IMR-90 (cell line): ENCODE results near the gene CD93. TPM values are rescaled to one million over a fixed set of nuclear protein-coding genes. Genes with fewer than 3 reads are reported as not detected.

ENCODE experiments used
- ATAC-seq: fragments of 200-7000 bp; cut with Tn5 transposase; 2 replicates; pipeline ENCODE4 v1.9.1; 2020; ENCODE audit warnings: low read depth, mild to moderate bottlenecking, moderate library complexity
- BruUV-seq: library from RNA; stranded (reverse); fragments of 400-500 nt; replicated peaks from 2 replicates; lab custom pipeline; 2021; lab: Mats Ljungman, UMichigan
- CTCF ChIA-PET: fragments of 300-600 bp; formaldehyde crosslinking; extraction: SDS; loops from one replicate; lab custom pipeline; 2021; ENCODE audit warnings: antibody characterized with exemption; lab: Yijun Ruan, JAX
- POLR2A ChIA-PET: fragments of 300-600 bp; sonication (Branson Sonifier 250); formaldehyde crosslinking; loops from one replicate; lab custom pipeline; 2022; ENCODE audit warnings: antibody characterized with exemption; ENCODE audit not compliant: unreplicated experiment; lab: Charles Lee
- DNase-seq: peaks from one replicate; pipeline ENCODE4 v3.0.0; 2013
- H2AFZ ChIP-seq: replicated peaks from 2 replicates; pipeline ENCODE3; 2013; ENCODE audit warnings: low read length, mild to moderate bottlenecking; ENCODE audit not compliant: poor library complexity
- H2AK5ac ChIP-seq: 2 replicates; pipeline ENCODE4 v1.6.1; 2013; ENCODE audit warnings: low read depth, low read length, inconsistent platforms
- H2AK9ac ChIP-seq: replicated peaks from 2 replicates; pipeline ENCODE3; 2013; ENCODE audit warnings: mild to moderate bottlenecking, low read depth, low read length, moderate library complexity; ENCODE audit not compliant: poor library complexity
- H2BK120ac ChIP-seq: 2 replicates; pipeline ENCODE4 v1.6.1; 2013; ENCODE audit warnings: low read depth, low read length, inconsistent platforms
- H2BK15ac ChIP-seq: 3 replicates; pipeline ENCODE4 v1.6.1; 2013; ENCODE audit warnings: low read depth, low read length, inconsistent platforms
- H2BK20ac ChIP-seq: 2 replicates; pipeline ENCODE4 v1.6.1; 2013; ENCODE audit warnings: low read depth, mild to moderate bottlenecking, inconsistent platforms, low read length, moderate library complexity
- H2BK5ac ChIP-seq: 2 replicates; pipeline ENCODE4 v1.6.1; 2013; ENCODE audit warnings: mild to moderate bottlenecking, low read depth, low read length, inconsistent platforms; ENCODE audit not compliant: poor library complexity, severe bottlenecking
- H3K14ac ChIP-seq: replicated peaks from 2 replicates; pipeline ENCODE4 v1.6.1; 2013; ENCODE audit warnings: low read depth, low read length, inconsistent platforms
- H3K18ac ChIP-seq: 2 replicates; pipeline ENCODE4 v1.6.1; 2013; ENCODE audit warnings: low read depth, low read length, control low read depth
- H3K23ac ChIP-seq: 2 replicates; pipeline ENCODE4 v1.6.1; 2013; ENCODE audit warnings: low read depth, low read length, inconsistent platforms
- H3K27ac ChIP-seq: 2 replicates; pipeline ENCODE4 v1.5.1; 2013; ENCODE audit warnings: mild to moderate bottlenecking, control low read depth, low read length; ENCODE audit not compliant: insufficient read depth
- H3K27me3 ChIP-seq: 2 replicates; pipeline ENCODE4 v1.6.1; 2013; ENCODE audit warnings: low read length; ENCODE audit not compliant: control insufficient read depth, insufficient read depth
- H3K36me3 ChIP-seq: 2 replicates; pipeline ENCODE4 v1.6.1; 2013; ENCODE audit warnings: low read length, mixed read lengths; ENCODE audit not compliant: control insufficient read depth, insufficient read depth
- H3K4ac ChIP-seq: 2 replicates; pipeline ENCODE4 v1.6.1; 2013; ENCODE audit warnings: low read depth, low read length, inconsistent platforms
- H3K4me1 ChIP-seq: 2 replicates; pipeline ENCODE4 v1.6.1; 2013; ENCODE audit warnings: low read length, mixed read lengths; ENCODE audit not compliant: control insufficient read depth, insufficient read depth
- H3K4me2 ChIP-seq: 2 replicates; pipeline ENCODE4 v1.6.1; 2013; ENCODE audit warnings: low read depth, mild to moderate bottlenecking, control low read depth, low read length, moderate library complexity
- H3K4me3 ChIP-seq: 2 replicates; pipeline ENCODE4 v1.5.1; 2013; ENCODE audit warnings: low read depth, mild to moderate bottlenecking, control low read depth, low read length, moderate library complexity; ENCODE audit not compliant: insufficient read depth
- H3K56ac ChIP-seq: 2 replicates; pipeline ENCODE4 v1.6.1; 2013; ENCODE audit warnings: low read length, inconsistent platforms; ENCODE audit not compliant: insufficient read depth; ENCODE audit errors: extremely low read depth
- H3K79me1 ChIP-seq, 2 experiments: 2 replicates each; pipeline ENCODE4 v1.6.1; 2013; ENCODE audit warnings: low read length in 2 of 2, inconsistent platforms in 1 of 2, low read depth in 1 of 2
- H3K9ac ChIP-seq: 2 replicates; pipeline ENCODE4 v1.6.1; 2013; ENCODE audit warnings: low read depth, low read length, control low read depth
- H3K9me1 ChIP-seq: 2 replicates; pipeline ENCODE4 v1.6.1; 2013; ENCODE audit warnings: low read length, inconsistent platforms; ENCODE audit not compliant: insufficient read depth
- H3K9me3 ChIP-seq: 2 replicates; pipeline ENCODE4 v1.6.1; 2013; ENCODE audit warnings: low read length; ENCODE audit not compliant: control insufficient read depth, insufficient read depth
- H4K20me1 ChIP-seq: 2 replicates; pipeline ENCODE4 v1.6.1; 2013; ENCODE audit warnings: low read length, inconsistent platforms; ENCODE audit not compliant: insufficient read depth
- H4K5ac ChIP-seq: 2 replicates; pipeline ENCODE4 v1.6.1; 2013; ENCODE audit warnings: mild to moderate bottlenecking, low read depth, low read length, control low read depth
- H4K8ac ChIP-seq, 2 experiments: 2 replicates each; pipeline ENCODE4 v1.6.1; 2013; ENCODE audit warnings: low read depth in 2 of 2, low read length in 2 of 2, control low read depth in 1 of 2, inconsistent platforms in 1 of 2
- H4K91ac ChIP-seq: 2 replicates; pipeline ENCODE4 v1.6.1; 2013; ENCODE audit warnings: low read depth, low read length, inconsistent platforms; ENCODE audit not compliant: insufficient read depth
- BHLHE40 ChIP-seq: fragments of 150-350 bp; IDR thresholded peaks from 2 replicates; pipeline ENCODE4 v1.6.1; 2016; ENCODE audit warnings: mild to moderate bottlenecking, low read depth, low read length
- CEBPB ChIP-seq: IDR thresholded peaks from 2 replicates; pipeline ENCODE4 v1.6.1; 2012; ENCODE audit warnings: low read depth, low read length, improper control_type of control experiment
- CHD1 ChIP-seq: IDR thresholded peaks from 2 replicates; pipeline ENCODE4 v1.6.1; 2012; ENCODE audit warnings: low read depth, low read length, improper control_type of control experiment
- CTCF ChIP-seq: conservative IDR thresholded peaks from 2 replicates; pipeline ENCODE4 v1.5.1; 2012; ENCODE audit warnings: mild to moderate bottlenecking, low read depth, low read length, improper control_type of control experiment
- FOS ChIP-seq: fragments of 150-350 bp; IDR thresholded peaks from 2 replicates; pipeline ENCODE4 v1.6.1; 2016; ENCODE audit warnings: low read depth, low read length
- MAFK ChIP-seq: IDR thresholded peaks from 2 replicates; pipeline ENCODE4 v1.6.1; 2012; ENCODE audit warnings: low read depth, low read length, improper control_type of control experiment
- MAZ ChIP-seq: IDR thresholded peaks from 2 replicates; pipeline ENCODE4 v1.6.1; 2012; ENCODE audit warnings: low read depth, mild to moderate bottlenecking, low read length, improper control_type of control experiment, moderate library complexity, borderline replicate concordance
- MXI1 ChIP-seq: IDR thresholded peaks from 2 replicates; pipeline ENCODE4 v1.6.1; 2012; ENCODE audit warnings: low read depth, mild to moderate bottlenecking, low read length, moderate library complexity, borderline replicate concordance
- NFE2L2 ChIP-seq: fragments of 150-350 bp; IDR thresholded peaks from 2 replicates; pipeline ENCODE4 v1.6.1; 2016; ENCODE audit warnings: low read depth, mild to moderate bottlenecking, low read length
- POLR2A ChIP-seq: IDR thresholded peaks from 2 replicates; pipeline ENCODE4 v1.6.1; 2012; ENCODE audit warnings: mild to moderate bottlenecking, low read depth, low read length
- RAD21 ChIP-seq: IDR thresholded peaks from 2 replicates; pipeline ENCODE4 v1.6.1; 2012; ENCODE audit warnings: low read length, improper control_type of control experiment
- RCOR1 ChIP-seq: IDR thresholded peaks from 2 replicates; pipeline ENCODE4 v1.6.1; 2012; ENCODE audit warnings: mild to moderate bottlenecking, low read length, improper control_type of control experiment; ENCODE audit not compliant: insufficient replicate concordance
- RFX5 ChIP-seq: IDR thresholded peaks from 2 replicates; pipeline ENCODE4 v1.8.0; 2012; ENCODE audit warnings: low read depth, mild to moderate bottlenecking, low read length, moderate library complexity
- SMC3 ChIP-seq: fragments of 150-350 bp; IDR thresholded peaks from 2 replicates; pipeline ENCODE4 v1.6.1; 2016; ENCODE audit warnings: low read depth, mild to moderate bottlenecking, antibody characterized with exemption, low read length, moderate library complexity
- USF2 ChIP-seq: fragments of 150-350 bp; IDR thresholded peaks from 2 replicates; pipeline ENCODE4 v1.6.1; 2017; ENCODE audit warnings: mild to moderate bottlenecking, antibody characterized with exemption, low read length, low read depth
- WGBS, 2 experiments: methylation state at CpG; one replicate each; pipeline versions ENCODE4 v1.1.5 to v1.1.7; 2013; ENCODE audit warnings: missing lambda C conversion rate in 2 of 2; ENCODE audit not compliant: insufficient read length in 1 of 2; ENCODE audit errors: extremely low coverage in 2 of 2; 5-methylcytosine and 5-hydroxymethylcytosine counted together
- dilution Hi-C: fragments of 300-500 bp; cut with HindIII; formaldehyde crosslinking; loops from one replicate; pipeline ENCODE4 v1.14.3; 2018; ENCODE audit warnings: low sequenced_read_pairs; ENCODE audit not compliant: unreplicated experiment
- in situ Hi-C: fragments of 300-500 bp; cut with MboI; formaldehyde crosslinking; loops from 3 replicates; pipeline ENCODE4 v1.14.3; 2019; ENCODE audit warnings: low sequenced_read_pairs, inconsistent platforms, mixed read lengths
- intact Hi-C: fragments of 100-400 bp; cut with micrococcal nuclease; formaldehyde crosslinking; loops from 2 replicates; pipeline ENCODE4 v1.10.0; 2022
- polyA plus RNA-seq, 3 experiments: library from polyadenylated mRNA; depleted of rRNA; stranded (reverse); fragments of >200 nt; gene quantifications; 2 replicates each; pipeline ENCODE4 v1.2.3, GENCODE V29; 2012; ENCODE audit warnings: low replicate concordance in 1 of 3
- total RNA-seq: library from RNA; depleted of rRNA; stranded (reverse); fragments of >200 nt; gene quantifications from 2 replicates; pipeline ENCODE4 v1.2.3, GENCODE V29; 2012

The CD93 gene
- total and polyA plus RNA-seq, 2 of the 4 experiments (the other 2 are of a cell fraction), result under 0.01 to 0.02 TPM

- Histone ChIP-seq H3K23ac (no peak overlapping the region), H3K9me3 (no peaks in the 10 kb centered on the region), H3K9ac (no peak overlapping the region), H3K79me1 (no peaks in the 10 kb centered on the region), H2AK9ac (no peak overlapping the region), H3K9me1 (no peaks in the 10 kb centered on the region), H3K36me3 (no peaks in the 10 kb centered on the region), H3K56ac (no peak overlapping the region; the same call in 1 of the 2 replicates), H4K91ac (no peak overlapping the region), H2BK120ac (no peak overlapping the region), H3K27ac (no peak overlapping the region), H3K27me3 (peaks cover 6% of the 10 kb centered on the region; the same call in 1 of the 2 replicates), H2AFZ (no peak overlapping the region), H2BK20ac (no peak overlapping the region), H2BK5ac (no peak overlapping the region), H3K14ac (no peak overlapping the region), H2BK15ac (no peak overlapping the region), H3K4me1 (peaks cover 8% of the 10 kb centered on the region), H3K4me2 (no peak overlapping the region), H2AK5ac (no peak overlapping the region), H3K18ac (no peak overlapping the region), H4K8ac (no peak overlapping the region), H3K4ac (no peak overlapping the region), H4K20me1 (no peaks in the 10 kb centered on the region), H3K4me3 (no peak overlapping the region), H4K5ac (no peak overlapping the region)
- DNase-seq, result no peak
- ChIA-PET POLR2A (no interaction called here), CTCF (no interaction called here)
- BruUV-seq, result no TSS peak
- in situ Hi-C loops (no loop called here), intact Hi-C loops (no loop called here), dilution Hi-C loops (no loop called here)
- WGBS, 2 experiments, result 93% methylated on average over 3 of the region's 10 CpGs; no CpG with 5 or more reads in 1 of the 2 experiments
- no peak for ATAC-seq
- TF ChIP-seq MAZ (no peak), FOS (no peak), BHLHE40 (no peak), NFE2L2 (no peak), MXI1 (no peak), RFX5 (no peak), POLR2A (no peak), MAFK (no peak), CTCF (no peak), RAD21 (no peak), CEBPB (no peak), CHD1 (no peak), USF2 (no peak), RCOR1 (no peak), SMC3 (no peak)
These were observed 37.8 kb upstream of the CD93 start for GRCh38 chr20:23123886-23124285.
